ENCODE measurements around the gene WIPF3.

WIPF3 gene

DNA sequence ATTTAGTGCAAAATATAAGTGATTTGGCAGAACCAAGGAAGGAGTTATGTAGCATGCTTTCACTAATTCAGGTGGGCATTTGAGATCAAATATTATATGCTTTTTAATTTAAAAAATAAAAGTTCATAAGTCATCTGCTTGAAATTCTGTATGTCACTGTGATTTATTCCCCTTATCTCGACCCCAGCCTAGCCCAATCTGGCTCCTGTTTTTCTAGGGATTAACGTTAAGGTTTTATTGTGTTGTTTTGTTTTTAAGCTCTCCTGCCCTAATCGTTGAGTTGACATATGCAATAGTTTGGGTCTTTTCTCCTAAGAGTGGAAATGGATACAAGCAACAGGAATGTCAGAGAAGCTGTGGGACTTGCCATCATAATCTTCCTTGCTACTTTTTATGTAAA, 42.6 kb downstream of the WIPF3 start:
- DNase-seq: no peak

DNA sequence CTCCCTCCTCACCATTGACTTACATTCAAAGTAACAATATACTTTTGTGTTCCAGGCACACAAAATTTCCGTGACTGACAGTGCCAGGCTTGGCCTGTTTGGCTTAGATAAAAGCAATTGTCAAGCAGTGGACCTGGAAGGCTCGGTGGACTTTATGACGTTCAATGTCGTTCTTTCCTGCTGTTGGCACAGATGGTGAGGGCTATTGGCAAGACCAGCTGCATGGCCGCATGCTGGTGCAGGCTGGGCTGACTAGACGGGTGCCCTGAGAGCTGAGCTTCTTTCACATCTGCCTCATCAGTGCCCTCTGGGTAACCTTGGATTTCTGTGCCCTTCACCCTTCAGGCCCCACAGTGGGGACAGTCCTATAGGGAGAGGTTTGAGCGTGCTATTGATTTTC, 45.2 kb downstream of the WIPF3 start:
- no peak for DNase-seq

GRCh38 chr7:29852457-29852856, 46.1 kb downstream of the WIPF3 start:
- DNase-seq: no peak

DNA sequence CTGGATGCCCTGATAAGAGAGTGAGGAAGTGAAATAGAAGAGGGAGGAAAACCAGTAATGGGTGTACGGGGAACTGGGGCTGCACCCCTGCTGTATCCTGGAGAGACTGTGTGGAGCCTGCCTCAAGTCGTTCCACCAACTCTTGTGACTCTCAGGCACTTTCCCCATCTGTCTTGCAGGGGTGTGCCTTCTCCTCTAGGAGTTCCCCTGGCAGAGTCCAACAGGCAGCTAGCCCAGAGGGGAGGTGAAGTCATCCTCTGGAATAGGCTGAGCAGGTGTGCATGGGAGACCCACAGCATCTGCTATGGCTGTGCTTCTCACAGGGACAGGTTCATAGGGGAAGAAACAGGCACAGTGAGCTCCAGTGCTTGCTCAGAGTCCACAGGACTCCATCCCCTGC, 46.8 kb downstream of the WIPF3 start:
- DNase-seq: peak; percentile 45

DNA sequence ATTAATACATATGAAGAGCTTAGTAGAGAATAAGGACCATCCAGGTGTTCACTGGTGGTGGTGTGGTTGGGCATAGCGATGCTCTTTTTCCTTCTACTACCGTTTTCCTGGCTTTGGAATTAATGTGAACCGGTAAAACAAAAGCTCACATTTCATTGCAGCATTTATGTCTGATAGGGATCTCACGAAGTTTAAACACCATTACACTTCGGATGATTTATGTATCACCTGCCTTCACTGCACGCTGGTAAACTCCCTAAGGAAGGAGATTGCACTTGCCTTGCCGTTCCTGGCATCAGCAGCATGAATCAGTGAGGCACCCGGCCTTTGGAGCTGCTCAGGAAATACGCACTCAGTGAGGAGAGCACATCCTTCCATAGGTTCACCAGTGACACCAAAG, 47.5 kb downstream of the WIPF3 start:
- no peak for DNase-seq

DNA sequence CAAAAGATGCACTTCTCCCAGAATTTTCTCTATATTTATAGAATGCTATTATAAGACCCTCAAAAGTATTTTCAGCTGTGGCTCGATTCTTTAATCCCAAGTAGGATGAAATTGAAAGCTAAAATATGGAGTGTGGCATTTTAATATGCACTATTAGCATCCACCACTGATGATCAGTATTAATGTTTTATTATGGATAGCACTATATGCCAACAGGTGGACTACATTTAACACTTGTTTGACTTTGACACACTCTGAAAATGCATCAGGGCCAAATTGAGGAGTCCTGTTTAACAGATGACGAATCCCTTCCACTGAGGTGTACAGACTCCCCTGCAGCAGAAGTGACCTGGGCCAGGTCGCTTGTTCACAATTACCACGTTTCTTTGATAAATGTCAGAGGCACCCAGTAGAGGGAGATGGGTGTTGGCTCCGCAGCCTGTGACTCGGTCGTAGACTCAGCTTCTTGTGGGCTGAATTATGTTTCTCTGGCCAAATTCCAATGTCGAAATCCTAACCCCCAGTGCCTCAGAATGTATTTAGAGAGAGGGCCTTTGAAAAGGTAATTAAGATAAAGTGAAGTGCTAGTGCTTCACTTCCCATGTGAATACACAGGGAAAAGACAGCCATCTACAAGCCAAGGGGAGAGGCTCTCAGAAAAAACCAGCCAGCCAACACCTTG, 48.1 kb downstream of the WIPF3 start:
- DNase-seq: no peak

GRCh38 chr7:29857654-29858053, 51.3 kb downstream of the WIPF3 start:
- no peak for DNase-seq

DNA sequence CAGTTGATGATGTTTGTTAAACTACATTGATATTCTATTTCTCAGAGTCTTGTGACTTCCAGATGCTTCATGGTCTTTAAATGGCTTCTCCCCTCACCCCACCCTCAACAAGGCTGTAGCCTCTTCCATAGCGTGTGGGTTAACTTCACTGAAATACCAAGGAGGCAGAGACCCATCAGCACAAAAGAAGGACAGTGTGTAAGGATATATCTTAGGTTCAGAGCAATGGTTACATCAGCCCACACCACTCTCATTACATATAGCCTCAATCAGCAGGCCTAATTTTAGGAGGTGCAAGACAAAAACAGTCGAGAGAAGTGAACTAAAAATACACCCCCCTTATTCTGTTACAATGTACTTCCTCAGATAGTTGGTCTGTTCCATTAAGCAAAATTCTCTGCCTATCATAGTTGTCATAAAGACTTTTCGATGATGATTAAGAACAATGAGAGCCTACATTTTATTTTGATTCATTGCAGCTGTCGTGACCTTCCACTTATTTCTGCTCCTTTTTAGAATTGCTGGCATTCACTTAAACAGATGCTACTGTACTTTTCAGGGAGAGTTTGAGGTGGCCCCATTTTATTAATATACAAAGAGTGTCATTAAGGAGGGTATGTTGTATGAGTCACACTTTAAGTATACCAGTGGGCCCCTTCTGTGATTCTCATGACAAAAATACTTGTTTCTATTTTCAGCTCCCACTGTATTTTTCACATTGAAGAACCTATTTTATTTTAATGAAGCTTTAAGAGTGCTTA, 52.1 kb downstream of the WIPF3 start:
- no peak for DNase-seq

GRCh38 chr7:29859104-29859503, 52.8 kb downstream of the WIPF3 start:
- no peak for DNase-seq

DNA sequence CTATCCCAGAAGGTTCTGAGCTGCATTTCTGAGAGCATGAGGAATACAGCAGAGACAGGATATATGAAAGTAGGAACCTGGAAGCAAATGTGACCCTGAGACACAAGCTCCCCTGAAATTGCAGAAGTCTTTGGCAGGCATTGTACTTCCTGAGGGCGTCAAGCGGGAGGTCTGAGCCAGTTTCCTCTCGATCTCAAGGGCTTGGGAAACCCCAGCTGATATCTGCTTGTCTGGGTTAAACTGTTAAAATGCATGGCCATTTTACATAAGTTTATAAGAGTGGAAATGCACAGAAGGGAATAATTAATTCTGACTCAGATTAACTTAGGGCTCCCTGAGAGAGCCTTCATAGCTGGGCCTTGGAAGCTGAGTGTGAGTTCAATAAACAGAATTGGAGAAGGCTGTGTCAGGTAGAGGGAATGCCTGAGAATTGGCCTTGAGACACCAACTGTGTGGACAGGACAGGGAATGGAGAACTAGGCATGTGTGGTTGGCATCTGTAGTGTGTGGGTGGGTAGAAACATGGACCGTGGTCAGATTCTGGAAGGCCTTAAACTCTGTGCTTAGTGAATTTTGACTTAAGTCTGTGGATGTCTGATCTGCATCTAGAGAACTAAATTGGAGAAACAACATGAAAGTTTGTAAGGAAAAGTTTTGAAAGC, 53.3 kb downstream of the WIPF3 start:
- DNase-seq: no peak

- DNase-seq: no peak
These were observed 53.9 kb downstream of the WIPF3 start for GRCh38 chr7:29860186-29860585.

GRCh38 chr7:29861884-29862283, 55.6 kb downstream of the WIPF3 start:
- no peak for DNase-seq

DNA sequence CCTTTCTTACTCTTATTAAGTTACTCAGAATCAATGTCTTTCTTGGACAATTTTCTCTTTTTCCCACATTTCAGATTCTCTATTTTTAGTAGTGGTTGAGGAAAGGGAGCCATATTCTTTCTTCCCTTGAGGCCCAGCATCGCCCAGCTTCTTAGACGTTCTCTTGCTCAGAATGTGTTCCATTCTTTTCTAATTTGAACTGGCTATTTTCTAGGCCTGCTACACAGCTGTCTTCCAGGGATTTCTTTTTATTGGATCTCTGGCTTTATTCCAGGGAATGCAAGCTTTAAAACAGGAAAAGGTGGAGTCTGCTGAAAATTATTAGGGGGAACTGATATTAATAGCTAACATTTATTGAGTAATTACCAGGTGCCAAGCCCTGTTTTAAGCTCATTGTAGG, 58.3 kb downstream of the WIPF3 start:
- DNase-seq: no peak

DNA sequence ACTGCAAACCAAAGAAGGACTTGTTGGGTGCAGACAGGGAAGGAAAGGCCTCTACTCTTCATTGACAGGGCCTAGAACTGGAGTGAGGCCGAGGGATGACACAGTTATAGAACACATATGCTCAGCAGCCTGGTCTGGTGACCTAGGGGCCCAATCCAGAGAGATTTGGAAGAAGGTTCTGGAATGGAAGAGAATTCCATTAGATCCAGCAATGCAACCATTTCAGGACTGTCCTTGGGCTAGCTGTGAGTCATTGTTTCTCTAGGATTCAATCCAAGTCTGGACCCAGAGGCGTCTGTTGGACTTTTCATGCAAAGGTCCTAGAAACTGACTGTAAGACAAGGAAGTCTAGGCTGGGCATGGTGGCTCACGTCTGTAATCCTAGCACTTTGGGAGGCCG, 59.2 kb downstream of the WIPF3 start:
- DNase-seq: no peak

GRCh38 chr7:29866490-29866930, 60.2 kb downstream of the WIPF3 start:
- no peak for DNase-seq

GRCh38 chr7:29871787-29872398, 65.6 kb downstream of the WIPF3 start:
- no peak for DNase-seq

- DNase-seq: no peak
These were observed 67.5 kb downstream of the WIPF3 start for GRCh38 chr7:29873644-29874294.

GRCh38 chr7:29875741-29876140, 69.4 kb downstream of the WIPF3 start:
- no peak for DNase-seq

GRCh38 chr7:29877196-29877595, 70.9 kb downstream of the WIPF3 start:
- peak; percentile 56 for DNase-seq

- DNase-seq: peak; percentile 77
These were observed 71.9 kb downstream of the WIPF3 start for GRCh38 chr7:29878081-29878688.

DNA sequence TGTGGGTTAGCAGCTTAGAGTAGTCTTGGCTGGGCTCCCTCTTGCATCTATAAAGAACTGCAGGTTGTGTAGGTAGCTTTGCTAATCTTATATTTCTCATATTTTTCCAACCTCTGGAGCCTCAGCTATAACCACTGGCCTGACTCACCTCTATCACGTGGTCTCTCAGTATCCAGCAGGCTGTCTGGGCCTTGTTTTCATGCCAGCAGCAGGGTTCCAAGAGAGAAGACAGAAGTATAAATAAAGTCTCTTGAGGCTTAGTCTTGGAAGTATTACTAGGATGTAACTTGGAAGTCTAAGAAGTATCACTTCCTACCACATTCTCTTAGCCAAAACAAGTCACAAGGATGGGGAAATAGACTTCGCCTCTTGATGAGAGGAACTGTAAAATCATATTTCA, 73.3 kb downstream of the WIPF3 start:
- DNase-seq: no peak

GRCh38 chr7:29881724-29882123, 75.4 kb downstream of the WIPF3 start:
- no peak for DNase-seq

- no peak for DNase-seq
These were observed 76.2 kb downstream of the WIPF3 start for GRCh38 chr7:29882481-29882880.
